GM18508 (cell line): ENCODE measurements around the gene DDOST.
"Not testable (repeated sequence)": the region's sequence is repeated elsewhere in the genome, so short reads cannot be mapped to it uniquely, and the experiment has no call there.

Source experiments
- ATAC-seq: cut with Tn5 transposase; IDR thresholded peaks from one replicate; pipeline ENCODE4 v1.9.1; 2021; ENCODE audit warnings: moderate number of reproducible peaks; ENCODE audit not compliant: insufficient read depth, unreplicated experiment

DDOST gene

GRCh38 chr1:20693623-20694022 lies 32.5 kb upstream of the DDOST start:
- ATAC-seq: no peak

- no peak for ATAC-seq
Observed at GRCh38 chr1:20691872-20692271, 30.7 kb upstream of the DDOST start.

- no peak for ATAC-seq
Observed at GRCh38 chr1:20689645-20690056, 28.5 kb upstream of the DDOST start.

- no peak for ATAC-seq
Observed at GRCh38 chr1:20686883-20687725, 25.9 kb upstream of the DDOST start.

GRCh38 chr1:20685741-20686140 lies 24.6 kb upstream of the DDOST start:
- no peak for ATAC-seq

GRCh38 chr1:20685099-20685662 lies 24.0 kb upstream of the DDOST start:
- no peak for ATAC-seq

- ATAC-seq: no peak
Observed at GRCh38 chr1:20684651-20685050, 23.5 kb upstream of the DDOST start.

GRCh38 chr1:20684050-20684620 lies 23.0 kb upstream of the DDOST start:
- ATAC-seq: no peak

- no peak for ATAC-seq
Observed at GRCh38 chr1:20683614-20684013, 22.4 kb upstream of the DDOST start.

- no peak for ATAC-seq
Observed at GRCh38 chr1:20682571-20683236, 21.5 kb upstream of the DDOST start.

GRCh38 chr1:20681999-20682398 lies 20.8 kb upstream of the DDOST start:
- no peak for ATAC-seq

GRCh38 chr1:20680269-20680668 lies 19.1 kb upstream of the DDOST start:
- no peak for ATAC-seq

GRCh38 chr1:20678599-20678998 lies 17.4 kb upstream of the DDOST start:
- no peak for ATAC-seq

- not testable (repeated sequence) for ATAC-seq
Observed at GRCh38 chr1:20673626-20674025, 12.5 kb upstream of the DDOST start.

- no peak for ATAC-seq
Observed at GRCh38 chr1:20672265-20672632, 11.1 kb upstream of the DDOST start.

- no peak for ATAC-seq
Observed at GRCh38 chr1:20670936-20671335, 9.8 kb upstream of the DDOST start.

GRCh38 chr1:20668581-20668980 lies 7.4 kb upstream of the DDOST start:
- ATAC-seq: no peak

- no peak for ATAC-seq
Observed at GRCh38 chr1:20666804-20667203, 5.6 kb upstream of the DDOST start.

- ATAC-seq: no peak
Observed at GRCh38 chr1:20666146-20666545, 5.0 kb upstream of the DDOST start.

- ATAC-seq: no peak
Observed at GRCh38 chr1:20665726-20666125, 4.6 kb upstream of the DDOST start.
